ENCODE results near the gene SCUBE2.

Gene SCUBE2

GRCh38 chr11:9073466-9074225, 17.8 kb downstream of the SCUBE2 start:
- DNase-seq (ENCODE audit: low read depth), result no peak

GRCh38 chr11:9072626-9073176, 18.7 kb downstream of the SCUBE2 start:
- DNase-seq (ENCODE audit: low read depth), result no peak

DNA sequence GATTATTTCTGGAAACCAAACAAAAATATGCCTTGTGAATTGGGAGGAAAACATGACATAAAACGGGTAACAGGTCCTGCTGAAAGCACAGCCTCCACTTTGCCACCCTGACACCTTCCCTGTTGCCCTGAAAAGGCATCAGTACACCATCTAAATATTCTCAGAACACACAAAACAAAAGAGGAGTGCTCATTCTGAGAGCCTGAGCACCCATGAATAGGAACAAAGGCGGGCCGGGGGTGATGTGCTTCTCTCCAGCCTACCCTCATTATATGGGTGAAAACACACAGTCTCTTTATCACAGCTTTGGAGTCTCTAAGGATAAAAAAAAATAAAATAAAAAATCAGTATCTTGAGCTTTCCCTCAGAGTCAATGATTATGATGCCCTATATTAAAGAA, 19.7 kb downstream of the SCUBE2 start:
- DNase-seq (ENCODE audit: low read depth), result no peak

- no peak for DNase-seq (ENCODE audit: low read depth)
Measured at GRCh38 chr11:9070749-9071491, 20.5 kb downstream of the SCUBE2 start.

DNA sequence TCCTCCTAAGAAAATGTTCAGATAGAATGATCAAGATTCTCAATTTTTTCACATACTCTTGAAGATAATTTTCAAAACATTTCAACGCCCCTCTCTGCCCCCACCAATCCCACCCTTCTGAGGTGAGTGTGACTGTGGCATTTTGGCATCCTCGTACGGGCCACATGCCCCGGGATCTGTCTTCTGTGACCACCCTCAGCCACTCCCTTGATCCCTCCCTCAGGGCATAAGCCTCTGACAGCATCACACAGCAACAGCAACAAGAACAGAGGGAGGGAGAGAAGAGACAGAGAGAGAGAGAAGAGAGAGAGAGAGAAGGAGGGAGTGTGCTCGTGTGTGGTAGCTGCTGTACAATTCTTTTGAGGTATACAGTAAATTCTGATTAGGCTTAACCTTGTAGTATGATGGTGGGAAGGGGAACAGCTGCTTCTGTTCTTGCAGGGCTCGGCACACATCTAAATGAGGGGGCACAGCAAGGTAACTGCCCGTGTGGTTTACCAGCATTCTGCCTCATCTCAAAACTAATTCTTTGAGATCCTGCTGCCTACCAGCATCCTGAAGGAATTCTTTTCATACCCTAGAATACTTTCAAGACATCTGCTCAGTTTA, 21.4 kb downstream of the SCUBE2 start:
- DNase-seq (ENCODE audit: low read depth), result no peak

GRCh38 chr11:9069256-9069655, 22.1 kb downstream of the SCUBE2 start:
- no peak for DNase-seq (ENCODE audit: low read depth)

- no peak for DNase-seq (ENCODE audit: low read depth)
Measured at GRCh38 chr11:9066433-9066925, 24.9 kb downstream of the SCUBE2 start.

GRCh38 chr11:9065607-9066432, 25.6 kb downstream of the SCUBE2 start:
- DNase-seq (ENCODE audit: low read depth), result no peak

GRCh38 chr11:9061807-9062206, 29.6 kb downstream of the SCUBE2 start:
- DNase-seq (ENCODE audit: low read depth), result no peak

- DNase-seq (ENCODE audit: low read depth), result no peak
Measured at GRCh38 chr11:9060700-9061111, 30.7 kb downstream of the SCUBE2 start.

DNA sequence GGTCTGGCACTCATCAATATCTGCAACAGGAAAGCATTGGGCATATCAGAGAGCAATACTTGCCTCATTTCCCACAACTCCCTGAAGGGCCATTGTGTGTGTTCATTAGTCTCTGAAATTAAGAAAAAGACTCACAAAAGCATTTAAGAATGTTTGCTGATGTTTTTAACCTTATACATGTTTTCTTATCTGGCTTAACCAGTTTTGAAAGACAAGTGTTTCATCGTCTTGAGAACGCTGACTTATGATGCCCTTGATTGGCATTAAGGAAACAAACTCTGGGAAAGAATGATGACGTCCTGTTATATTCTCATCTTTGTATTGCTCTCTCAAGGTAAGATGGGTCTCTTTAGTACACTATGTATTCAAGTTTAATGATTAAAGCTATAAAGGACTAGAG, 32.0 kb downstream of the SCUBE2 start:
- DNase-seq (ENCODE audit: low read depth), result no peak

DNA sequence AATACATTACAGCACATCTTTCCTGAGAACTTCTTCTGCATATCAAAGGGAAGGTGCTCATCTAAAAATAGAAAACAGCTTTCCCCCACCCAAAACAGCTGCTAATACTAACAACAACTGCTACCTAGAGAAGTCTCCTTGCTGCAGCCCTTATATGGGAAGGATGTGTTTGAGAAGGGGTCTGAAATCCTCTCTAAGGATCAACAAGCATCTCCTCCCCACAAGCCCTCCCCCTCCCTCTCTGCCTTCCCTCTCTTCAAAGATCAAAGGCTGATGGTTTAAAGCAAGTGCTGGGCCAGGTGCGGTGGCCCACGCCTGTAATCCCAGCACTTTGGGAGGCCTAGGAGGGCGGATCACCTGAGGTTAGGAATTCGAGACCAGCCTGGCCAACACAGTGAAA, 33.5 kb downstream of the SCUBE2 start:
- no peak for DNase-seq (ENCODE audit: low read depth)

DNA sequence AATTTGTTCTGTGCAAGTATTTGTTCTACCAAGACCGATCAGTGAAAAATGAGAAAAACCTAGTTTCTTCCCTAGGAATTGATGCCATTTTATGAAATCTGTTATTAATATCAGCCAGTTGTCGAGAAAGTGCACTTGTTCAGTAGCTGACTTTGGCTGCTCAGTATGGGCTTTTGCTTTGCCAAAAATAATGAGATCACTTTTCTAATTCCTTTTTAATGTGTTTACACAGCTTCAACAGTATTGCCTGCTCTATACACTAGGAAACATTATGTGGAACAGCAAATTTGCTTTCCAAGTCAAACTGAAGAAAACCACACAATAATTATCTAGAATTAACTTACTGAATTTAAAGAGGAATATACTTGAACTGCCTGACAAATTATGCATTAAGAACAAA, 34.4 kb downstream of the SCUBE2 start:
- no peak for DNase-seq (ENCODE audit: low read depth)

DNA sequence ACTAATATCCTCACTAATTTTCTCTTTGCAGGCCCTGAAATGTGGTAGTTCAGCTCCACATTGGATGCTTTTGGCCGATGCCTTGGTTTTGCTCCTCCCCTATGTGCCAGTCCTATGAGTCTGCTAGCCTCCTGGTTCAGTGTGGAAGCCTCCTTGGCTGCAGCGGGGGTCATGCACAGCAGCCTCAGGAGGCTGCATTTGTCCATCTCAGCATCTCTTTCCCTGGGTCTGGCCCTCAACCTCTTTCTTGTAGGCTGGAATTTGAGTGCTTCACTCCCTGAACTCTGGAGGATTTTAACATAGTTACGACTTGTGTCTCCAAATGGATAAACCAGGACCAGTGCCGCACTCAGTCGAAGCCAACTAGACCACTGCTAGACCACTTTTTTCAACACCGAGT, 34.9 kb downstream of the SCUBE2 start:
- no peak for DNase-seq (ENCODE audit: low read depth)

DNA sequence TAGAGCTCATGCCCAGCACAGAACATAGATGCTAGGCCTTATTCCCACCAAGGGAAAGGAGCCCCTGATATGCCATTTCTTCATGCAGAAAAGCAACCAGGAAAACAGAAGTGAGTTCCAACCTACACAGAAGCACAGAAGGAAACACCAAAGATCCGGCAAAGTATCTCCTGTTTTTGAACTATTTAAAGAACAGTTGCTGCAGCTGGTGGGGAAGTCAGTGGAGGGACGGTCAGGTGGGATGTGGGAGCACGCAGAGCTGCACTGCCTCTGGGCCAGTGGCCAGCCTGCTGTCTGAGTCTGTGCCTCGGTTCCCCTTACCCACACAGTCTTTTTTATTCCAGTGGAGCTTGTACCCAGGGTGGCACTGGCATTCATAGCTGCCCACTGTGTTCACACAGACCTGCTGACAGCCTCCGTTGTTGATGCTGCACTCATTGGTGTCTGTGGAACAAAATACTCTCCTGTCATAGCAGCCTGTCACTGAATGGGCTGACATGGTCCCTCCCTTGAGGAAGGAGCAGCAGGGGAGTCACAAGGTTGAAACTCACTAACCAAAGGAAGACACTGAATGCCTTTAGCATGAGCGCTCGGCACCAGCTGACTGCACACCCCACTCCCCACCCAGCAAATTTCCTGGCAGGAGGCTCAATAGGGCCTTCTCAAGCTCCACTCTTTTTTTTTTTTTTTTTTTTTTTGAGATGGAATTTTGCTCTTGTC, 37.9 kb downstream of the SCUBE2 start:
- no peak for DNase-seq (ENCODE audit: low read depth)

DNA sequence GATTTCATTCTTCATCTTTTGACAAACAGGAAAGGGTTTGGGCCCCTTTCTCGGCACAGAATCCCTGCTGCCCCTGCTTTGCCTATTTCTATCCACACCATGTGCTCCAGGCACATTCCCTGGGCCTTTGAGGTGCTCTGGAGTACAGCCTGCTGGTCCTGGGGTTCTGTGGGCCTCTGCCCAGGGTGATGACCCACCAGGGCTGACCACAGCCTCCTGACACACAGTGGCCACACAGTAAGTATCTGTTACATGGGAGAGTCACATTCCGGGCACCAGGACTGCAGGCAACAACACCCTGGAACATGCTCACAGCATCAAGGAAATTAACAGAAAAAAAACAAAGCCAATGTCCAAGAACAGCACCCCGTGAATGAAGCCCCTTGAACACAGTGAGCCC, 39.1 kb downstream of the SCUBE2 start:
- DNase-seq (ENCODE audit: low read depth), result no peak

DNA sequence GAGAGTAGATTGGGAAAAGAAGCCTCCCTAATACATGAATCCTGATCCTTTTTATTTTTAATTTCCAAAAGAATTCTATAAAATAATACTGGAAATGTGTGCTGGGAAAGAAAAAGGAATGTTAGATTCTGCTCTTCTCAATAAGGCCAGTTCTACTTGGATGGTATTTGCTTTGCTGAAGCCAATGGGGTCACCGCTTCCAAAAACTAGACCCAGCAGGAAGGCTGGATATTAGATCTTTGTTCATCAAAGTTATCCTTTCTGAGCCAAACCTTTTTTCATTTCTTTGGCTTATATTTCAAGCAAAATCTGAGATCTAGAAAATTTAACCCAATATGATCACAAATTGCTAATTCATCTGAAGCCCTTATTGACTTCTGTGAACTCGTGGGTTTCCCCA, 41.4 kb downstream of the SCUBE2 start:
- DNase-seq (ENCODE audit: low read depth), result no peak

DNA sequence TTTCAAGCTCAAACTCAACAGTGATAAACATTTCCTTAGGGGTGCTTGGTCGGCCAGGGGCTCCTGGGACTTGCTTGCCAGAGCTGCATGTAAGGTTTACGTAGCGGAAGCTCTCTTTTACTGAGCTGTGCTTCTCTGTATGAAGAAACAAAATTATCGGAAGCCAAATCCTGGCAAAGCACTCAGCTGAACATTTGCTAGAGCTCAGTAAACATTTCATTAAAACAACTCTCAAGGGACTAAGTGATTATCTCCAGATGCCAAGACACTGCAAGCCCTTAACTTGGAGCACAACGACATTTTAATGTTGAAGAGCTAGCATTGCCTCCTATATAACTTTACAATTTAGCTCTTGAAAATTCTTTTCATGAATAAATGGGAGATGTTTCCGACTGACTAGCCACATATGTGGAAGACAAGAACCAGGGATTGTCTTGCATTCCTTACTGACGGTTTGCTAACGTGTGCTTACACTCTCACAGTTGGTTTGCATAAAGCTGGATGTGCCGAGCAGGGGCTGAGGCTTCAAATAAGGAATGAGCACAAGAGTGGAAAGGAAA, 43.4 kb downstream of the SCUBE2 start:
- no peak for DNase-seq (ENCODE audit: low read depth)

GRCh38 chr11:9046481-9046880, 44.9 kb downstream of the SCUBE2 start:
- DNase-seq (ENCODE audit: low read depth), result no peak

DNA sequence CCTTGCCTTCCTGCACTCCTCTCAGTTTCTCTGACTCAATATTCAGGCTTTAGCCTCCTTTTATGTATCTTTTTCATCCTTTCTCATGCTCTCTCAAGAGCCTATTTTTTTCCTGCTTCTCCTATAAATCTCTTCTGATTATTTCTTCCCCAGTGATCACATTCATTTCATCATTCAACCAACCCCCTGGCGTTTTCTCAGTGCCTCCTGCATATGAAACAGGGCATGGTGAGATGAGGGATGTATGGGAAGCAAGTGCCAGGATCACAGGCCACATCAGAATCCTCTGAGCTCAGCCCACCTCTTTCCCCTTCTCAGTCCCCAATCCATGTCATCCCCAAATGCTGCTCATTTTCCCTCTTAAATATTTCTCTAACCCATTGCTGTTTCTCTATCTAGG, 48.9 kb downstream of the SCUBE2 start:
- DNase-seq (ENCODE audit: low read depth), result no peak

- no peak for DNase-seq (ENCODE audit: low read depth)
Measured at GRCh38 chr11:9041747-9042146, 49.7 kb downstream of the SCUBE2 start.
